22Rv1 (cell line): ENCODE results near the gene VIPR2.

ENCODE experiments used
- H3K27ac ChIP-seq: fragments of 450-650 bp; 2 replicates; pipeline ENCODE4 v1.5.1; 2017
- ZFX ChIP-seq: fragments of 450-650 bp; IDR thresholded peaks from 2 replicates; pipeline ENCODE4 v1.6.1; 2017; ENCODE audit warnings: antibody characterized with exemption, borderline replicate concordance
- TF ChIP-seq, protein P1 (sequence below): fragments of 450-650 bp; IDR thresholded peaks from 2 replicates; pipeline ENCODE4 v1.5.1; 2017; ENCODE audit warnings: mild to moderate bottlenecking

Gene VIPR2

DNA sequence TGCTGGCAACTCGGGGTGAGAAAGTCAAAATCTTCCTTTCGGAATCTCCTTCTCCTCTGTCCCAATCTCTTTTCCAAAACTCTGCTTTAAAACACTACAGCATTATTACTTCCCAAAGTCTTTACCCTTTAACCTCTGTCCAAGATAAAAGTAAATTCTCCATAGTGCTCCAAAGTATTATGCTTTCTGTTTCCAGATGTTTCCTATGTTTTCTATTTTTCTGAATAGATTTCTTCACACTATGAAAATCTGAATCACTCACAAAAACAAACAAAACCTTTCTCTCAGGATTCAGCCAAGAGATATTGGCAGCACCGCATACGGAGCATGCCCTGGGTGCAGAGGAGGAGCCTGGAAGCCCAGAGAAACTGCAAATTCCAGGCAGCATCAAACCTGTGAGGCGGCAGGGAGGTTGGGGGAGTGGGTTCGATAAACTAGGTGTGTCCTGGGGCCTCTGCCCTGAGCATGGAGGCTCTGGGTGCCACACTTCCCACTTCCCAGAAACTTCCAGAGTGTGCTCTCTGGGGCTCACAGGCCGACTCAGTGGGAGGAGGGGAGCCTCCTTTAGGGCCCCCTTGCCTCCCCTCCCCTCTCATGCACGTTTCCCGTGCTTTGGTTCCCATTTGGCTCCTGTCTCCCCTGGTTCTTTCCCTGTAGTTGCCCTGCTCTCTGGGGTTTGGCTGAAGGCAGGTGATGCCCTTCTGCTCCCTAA lies 35.6 kb downstream of the VIPR2 start:
- H3K27ac ChIP-seq = no peak overlapping the region
- no peak for TF ChIP-seq ZFX
- TF ChIP-seq, protein P1, sequence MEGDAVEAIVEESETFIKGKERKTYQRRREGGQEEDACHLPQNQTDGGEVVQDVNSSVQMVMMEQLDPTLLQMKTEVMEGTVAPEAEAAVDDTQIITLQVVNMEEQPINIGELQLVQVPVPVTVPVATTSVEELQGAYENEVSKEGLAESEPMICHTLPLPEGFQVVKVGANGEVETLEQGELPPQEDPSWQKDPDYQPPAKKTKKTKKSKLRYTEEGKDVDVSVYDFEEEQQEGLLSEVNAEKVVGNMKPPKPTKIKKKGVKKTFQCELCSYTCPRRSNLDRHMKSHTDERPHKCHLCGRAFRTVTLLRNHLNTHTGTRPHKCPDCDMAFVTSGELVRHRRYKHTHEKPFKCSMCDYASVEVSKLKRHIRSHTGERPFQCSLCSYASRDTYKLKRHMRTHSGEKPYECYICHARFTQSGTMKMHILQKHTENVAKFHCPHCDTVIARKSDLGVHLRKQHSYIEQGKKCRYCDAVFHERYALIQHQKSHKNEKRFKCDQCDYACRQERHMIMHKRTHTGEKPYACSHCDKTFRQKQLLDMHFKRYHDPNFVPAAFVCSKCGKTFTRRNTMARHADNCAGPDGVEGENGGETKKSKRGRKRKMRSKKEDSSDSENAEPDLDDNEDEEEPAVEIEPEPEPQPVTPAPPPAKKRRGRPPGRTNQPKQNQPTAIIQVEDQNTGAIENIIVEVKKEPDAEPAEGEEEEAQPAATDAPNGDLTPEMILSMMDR = no peak

DNA sequence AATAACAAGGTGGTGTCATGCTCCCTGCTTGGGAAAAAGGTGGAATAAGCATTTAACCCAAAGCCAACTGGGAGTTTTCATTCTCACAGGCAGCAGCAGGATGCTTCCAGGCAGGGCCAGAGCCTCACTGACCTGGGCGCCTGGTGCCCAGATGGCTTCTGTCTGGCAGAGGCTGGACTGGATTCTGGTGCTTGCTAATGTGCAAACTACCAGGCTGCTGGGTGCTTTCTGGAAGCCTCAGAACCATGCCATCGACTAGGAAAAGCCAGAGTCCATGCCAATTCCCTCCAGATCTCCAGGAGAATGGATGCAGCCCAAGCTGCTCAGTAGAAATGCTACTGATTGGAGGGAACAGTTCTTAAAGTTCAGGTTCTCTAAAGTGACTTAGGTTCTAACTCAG lies 36.2 kb downstream of the VIPR2 start:
- H3K27ac ChIP-seq = no peak overlapping the region
- no peak for TF ChIP-seq ZFX
- TF ChIP-seq, protein P1 = no peak

DNA sequence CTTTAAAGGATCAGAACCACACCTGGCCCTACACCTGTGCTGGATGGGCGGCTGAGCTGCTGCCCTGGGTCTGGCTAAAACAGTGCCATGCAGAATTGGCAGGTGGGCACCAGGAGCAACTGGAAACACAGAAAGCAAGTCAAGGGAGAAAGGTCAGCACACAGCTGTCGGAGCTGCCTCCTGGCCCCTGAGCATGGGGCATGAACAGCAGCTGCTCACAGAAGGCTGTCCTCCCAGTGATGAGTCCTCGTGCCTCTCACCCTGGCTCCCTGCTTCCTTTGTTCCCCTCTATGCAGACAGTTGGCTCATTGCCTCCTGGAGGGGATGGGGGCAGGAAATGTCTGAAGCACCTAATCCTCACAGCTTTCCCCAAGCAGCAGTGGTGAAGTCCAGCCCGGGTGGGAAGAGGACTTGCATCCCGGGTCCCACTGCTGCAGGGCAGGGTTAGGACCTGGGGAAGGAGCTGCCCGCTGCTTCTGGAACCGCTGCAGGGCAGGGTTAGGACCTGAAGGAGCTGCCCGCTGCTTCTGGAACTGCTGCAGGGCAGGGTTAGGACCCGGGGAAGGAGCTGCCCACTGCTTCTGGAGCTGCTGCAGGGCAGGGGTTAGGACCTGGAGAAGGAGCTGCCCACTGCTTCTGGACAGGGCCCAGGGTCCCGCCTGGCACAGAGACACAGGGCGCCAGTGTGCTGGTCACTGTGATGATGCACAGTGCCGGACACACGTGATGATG lies 37.3 kb downstream of the VIPR2 start:
- TF ChIP-seq ZFX = no peak
- TF ChIP-seq, protein P1 = no peak
- no peak overlapping the region for H3K27ac ChIP-seq

DNA sequence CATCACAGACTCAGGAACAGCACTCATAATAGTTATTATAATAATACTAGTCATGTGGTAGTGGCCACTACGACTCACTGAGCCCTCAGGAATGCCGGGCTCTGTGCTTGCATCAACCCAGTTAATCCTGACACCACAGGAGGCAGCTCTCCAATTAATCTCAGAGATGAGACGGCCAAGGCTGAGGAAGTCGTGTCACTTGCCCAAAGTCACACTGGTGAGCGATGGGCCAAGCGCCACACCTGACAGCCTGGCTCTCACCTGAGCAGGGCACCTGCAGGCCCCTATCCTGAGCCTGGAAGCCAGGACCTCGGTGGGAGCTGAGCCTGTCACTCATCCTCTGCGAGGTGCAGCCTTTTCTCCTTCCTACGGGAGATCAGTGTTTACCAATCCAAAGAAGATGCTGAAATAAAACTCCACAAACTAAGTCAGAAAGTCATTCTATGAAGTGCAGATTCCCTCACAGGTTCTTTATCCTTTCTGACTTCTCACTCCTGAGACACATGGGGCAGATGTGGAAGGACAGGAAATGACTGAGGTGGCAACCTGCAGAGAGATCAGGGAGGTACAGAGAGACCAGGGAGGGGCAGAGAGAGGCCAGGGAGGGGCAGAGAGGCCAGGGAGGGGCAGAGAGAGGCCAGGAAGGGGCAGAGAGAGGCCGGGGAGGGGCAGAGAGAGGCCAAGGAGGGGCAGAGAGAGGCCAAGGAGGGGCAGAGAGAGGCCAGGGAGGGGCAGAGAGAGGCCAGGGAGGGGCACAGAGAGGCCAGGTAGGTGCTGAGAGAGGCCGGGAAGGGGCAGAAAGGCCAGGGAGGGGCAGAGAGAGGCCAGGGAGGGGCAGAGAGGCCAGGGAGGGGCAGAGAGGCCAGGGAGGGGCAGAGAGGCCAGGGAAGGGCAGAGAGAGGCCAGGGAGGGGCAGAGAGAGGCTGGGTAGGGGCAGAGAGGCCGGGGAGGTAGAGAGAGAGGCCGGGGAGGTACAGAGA lies 38.5 kb downstream of the VIPR2 start:
- H3K27ac ChIP-seq = no peak overlapping the region
- TF ChIP-seq, protein P1 = no peak
- no peak for TF ChIP-seq ZFX

DNA sequence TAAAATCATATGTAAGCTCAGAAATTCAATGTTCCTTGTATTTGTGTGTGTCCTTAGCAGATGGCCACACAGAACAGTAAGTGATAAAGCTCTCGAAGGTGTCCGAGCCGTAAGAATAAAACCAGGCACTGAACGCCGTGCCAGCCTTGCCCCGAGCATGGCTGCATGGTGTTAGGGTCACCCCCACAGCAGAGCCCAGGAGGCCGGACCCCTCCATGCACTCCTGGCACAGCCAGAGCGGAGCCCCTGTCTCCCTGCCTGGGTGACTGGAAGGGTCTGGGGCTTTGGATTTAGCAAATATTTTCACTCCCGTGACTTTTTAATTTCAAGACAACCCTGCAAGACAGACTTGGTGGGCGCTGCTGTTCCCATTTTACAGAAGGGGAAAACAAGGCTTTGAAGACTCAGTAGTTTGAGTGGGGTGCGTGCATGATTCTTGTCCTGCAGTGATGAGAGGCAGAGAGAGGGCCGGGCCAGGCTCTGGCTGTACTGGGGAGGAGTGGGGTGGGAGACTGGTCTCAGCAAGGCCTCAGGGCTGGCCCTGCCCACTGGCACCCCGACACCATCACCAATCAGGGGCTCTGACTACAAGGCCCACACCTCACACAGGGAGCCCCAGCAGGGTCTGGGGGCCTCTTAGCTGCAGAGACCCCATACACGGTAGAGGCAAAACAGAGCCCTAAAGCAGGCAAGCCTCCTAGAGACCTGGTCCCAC lies 39.4 kb downstream of the VIPR2 start:
- H3K27ac ChIP-seq = no peak overlapping the region
- TF ChIP-seq, protein P1 = no peak
- no peak for TF ChIP-seq ZFX

DNA sequence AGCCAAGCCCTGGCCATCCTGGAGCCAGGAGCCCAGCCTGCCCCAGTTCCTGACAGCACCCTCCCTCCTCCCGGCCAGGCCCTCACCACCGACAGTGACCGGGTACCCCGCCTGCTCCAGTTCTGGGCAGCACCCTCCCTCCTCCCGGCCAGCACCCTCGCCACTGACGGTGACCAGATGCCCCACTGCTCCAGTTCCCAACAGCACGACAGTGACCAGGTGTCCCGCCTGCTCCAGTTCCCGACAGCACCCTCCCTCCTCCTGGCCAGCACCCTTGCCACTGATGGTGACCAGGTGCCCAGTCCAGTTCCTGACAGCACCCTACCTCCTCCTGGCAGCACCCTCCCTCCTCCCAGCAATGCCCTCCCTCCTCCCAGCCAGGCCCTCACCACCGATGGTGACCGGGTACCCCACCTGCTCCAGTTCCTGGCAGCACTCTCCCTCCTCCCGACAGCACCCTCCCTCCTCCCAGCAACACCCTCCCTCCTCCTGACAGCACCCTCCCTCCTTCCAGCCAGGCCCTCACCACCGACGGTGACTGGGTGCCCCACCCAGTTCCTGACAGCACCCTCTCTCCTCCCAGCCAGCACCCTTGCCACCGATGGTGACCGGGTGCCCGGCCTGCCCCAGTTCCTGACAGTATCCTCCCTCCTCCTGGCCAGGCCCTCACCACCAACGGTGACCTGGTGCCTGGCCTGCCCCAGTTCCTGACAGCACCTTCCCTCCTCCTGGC lies 40.3 kb downstream of the VIPR2 start:
- no peak for TF ChIP-seq ZFX
- H3K27ac ChIP-seq = no peak overlapping the region
